Measurements from ENCODE around the gene ZNF362.

- TF ChIP-seq EZH2 (IDR thresholded peaks at IDR 0.05; ENCODE audit: low read length, unreplicated experiment) (no peak), CTCF (conservative IDR thresholded peaks at IDR 0.05; ENCODE audit: low read depth, low read length) (no peak), EZH2phosphoT487 (IDR thresholded peaks at IDR 0.05; ENCODE audit: borderline replicate concordance, low read length) (no peak)
Observed at GRCh38 chr1:33274446-33274845, 18.2 kb downstream of the ZNF362 start.
